HepG2 (cell line): ENCODE results near the gene TBC1D22A. TPM values are rescaled to one million over a fixed set of nuclear protein-coding genes. Genes with fewer than 3 reads are reported as not detected.

ENCODE experiments used
- ADNP ChIP-seq: sonication (generic); formaldehyde crosslinking; IDR thresholded peaks from 2 replicates; pipeline ENCODE4 v1.4.0; 2020; ENCODE audit warnings: missing genetic modification reagents
- ARID2 ChIP-seq: sonication (generic); formaldehyde crosslinking; IDR thresholded peaks from 2 replicates; pipeline ENCODE4 v1.8.1; 2022; ENCODE audit warnings: mild to moderate bottlenecking, missing genetic modification reagents, borderline replicate concordance
- CAMTA2 ChIP-seq: sonication (generic); formaldehyde crosslinking; IDR thresholded peaks from 2 replicates; pipeline ENCODE4 v1.4.0; 2020; ENCODE audit warnings: mild to moderate bottlenecking, missing genetic modification reagents, borderline replicate concordance
- E2F1 ChIP-seq: sonication (generic); formaldehyde crosslinking; IDR thresholded peaks from 2 replicates; pipeline ENCODE4 v1.5.0; 2020; ENCODE audit warnings: missing genetic modification reagents
- ETS1 ChIP-seq: sonication (generic); formaldehyde crosslinking; IDR thresholded peaks from 2 replicates; pipeline ENCODE4 v1.4.0; 2020; ENCODE audit warnings: missing genetic modification reagents
- FOXA3 ChIP-seq: IDR thresholded peaks from 2 replicates; pipeline ENCODE4 v1.6.1; 2016; ENCODE audit warnings: missing genetic modification reagents, missing compliant biosample characterization
- FOXO4 ChIP-seq: sonication (generic); formaldehyde crosslinking; conservative IDR thresholded peaks from 2 replicates; pipeline ENCODE4 v1.8.1; 2023; ENCODE audit warnings: missing genetic modification reagents
- GABPB1 ChIP-seq: IDR thresholded peaks from 2 replicates; pipeline ENCODE4 v1.6.1; 2016; ENCODE audit warnings: mild to moderate bottlenecking, missing genetic modification reagents, moderate library complexity, missing compliant biosample characterization
- KDM3A ChIP-seq: IDR thresholded peaks from 2 replicates; pipeline ENCODE4 v1.6.1; 2018; ENCODE audit warnings: low read depth, missing compliant biosample characterization
- KLF16 ChIP-seq, 2 experiments: sonication (generic) in 1 of 2; formaldehyde crosslinking in 1 of 2; IDR thresholded peaks; 2 replicates each; pipeline versions ENCODE4 v1.6.1 to v1.8.0; 2016 to 2023; ENCODE audit warnings: missing genetic modification reagents in 2 of 2, missing compliant biosample characterization in 1 of 2
- MTA3 ChIP-seq: sonication (generic); formaldehyde crosslinking; IDR thresholded peaks from 2 replicates; pipeline ENCODE4 v1.4.0; 2020; ENCODE audit warnings: missing genetic modification reagents
- NR1H2 ChIP-seq: sonication (generic); formaldehyde crosslinking; IDR thresholded peaks from 2 replicates; pipeline ENCODE4 v1.8.1; 2022; ENCODE audit warnings: low read depth, missing genetic modification reagents, borderline replicate concordance
- PHF8 ChIP-seq: sonication (generic); formaldehyde crosslinking; IDR thresholded peaks from 2 replicates; pipeline ENCODE4 v1.5.0; 2020; ENCODE audit warnings: missing genetic modification reagents
- SIX1 ChIP-seq: sonication (generic); formaldehyde crosslinking; IDR thresholded peaks from 2 replicates; pipeline ENCODE4 v1.4.0; 2020; ENCODE audit warnings: missing genetic modification reagents, borderline replicate concordance
- SKI ChIP-seq: fragments of 450-650 bp; IDR thresholded peaks from one replicate; pipeline ENCODE4 v1.6.1; 2018; ENCODE audit warnings: mild to moderate bottlenecking; ENCODE audit not compliant: partially characterized antibody
- SP140L ChIP-seq: sonication (generic); formaldehyde crosslinking; IDR thresholded peaks from 2 replicates; pipeline ENCODE4 v1.4.0; 2020; ENCODE audit warnings: missing genetic modification reagents, borderline replicate concordance
- YY1 ChIP-seq: IDR thresholded peaks from 2 replicates; pipeline ENCODE4 v1.6.1; 2011; ENCODE audit warnings: low read length, low read depth, moderate library complexity, mild to moderate bottlenecking; ENCODE audit not compliant: insufficient read depth, insufficient replicate concordance
- ZC3H13 ChIP-seq: sonication (generic); formaldehyde crosslinking; IDR thresholded peaks from 2 replicates; pipeline ENCODE4 v1.8.1; 2023; ENCODE audit warnings: mild to moderate bottlenecking, missing genetic modification reagents, moderate library complexity
- ZFP62 ChIP-seq: sonication (generic); formaldehyde crosslinking; IDR thresholded peaks from 2 replicates; pipeline ENCODE4 v1.4.0; 2020; ENCODE audit warnings: missing genetic modification reagents
- ZMAT3 ChIP-seq: sonication (generic); formaldehyde crosslinking; conservative IDR thresholded peaks from 2 replicates; pipeline ENCODE4 v1.7.0; 2021; ENCODE audit warnings: missing genetic modification reagents
- ZNF281 ChIP-seq: sonication (generic); formaldehyde crosslinking; IDR thresholded peaks from 2 replicates; pipeline ENCODE4 v1.4.0; 2020; ENCODE audit warnings: missing genetic modification reagents, borderline replicate concordance
- ZNF282 ChIP-seq: fragments of 450-650 bp; IDR thresholded peaks from 2 replicates; pipeline ENCODE4 v1.6.1; 2018; ENCODE audit not compliant: partially characterized antibody
- ZNF543 ChIP-seq: sonication (generic); formaldehyde crosslinking; IDR thresholded peaks from 2 replicates; pipeline ENCODE4 v1.4.0; 2020; ENCODE audit warnings: mild to moderate bottlenecking, missing genetic modification reagents
- ZNF773 ChIP-seq: sonication (generic); formaldehyde crosslinking; IDR thresholded peaks from 2 replicates; pipeline ENCODE4 v1.4.0; 2020; ENCODE audit warnings: missing genetic modification reagents, borderline replicate concordance
- ZNF816 ChIP-seq: sonication (generic); formaldehyde crosslinking; IDR thresholded peaks from 2 replicates; pipeline ENCODE4 v1.8.0; 2022; ENCODE audit warnings: missing genetic modification reagents, mild to moderate bottlenecking, borderline replicate concordance
- polyA plus RNA-seq, 8 experiments: library from polyadenylated mRNA; depleted of rRNA in 3 of 8; stranded (reverse) in 7 of 8; unstranded in 1 of 8; fragments of >200 nt; fragmentation: Illumina TruSeq in 4 of 8; extraction: Trizol in 4 of 8; gene quantifications; 2 replicates each; pipeline versions ENCODE4 v1.2.1 to v1.2.3, GENCODE V29; 2011 to 2016; ENCODE audit warnings: low read depth in 4 of 8, missing spikeins in 1 of 8, mixed read lengths in 1 of 8; ENCODE audit not compliant: insufficient read depth in 1 of 8
- total RNA-seq, 5 experiments: library from RNA; depleted of rRNA; stranded (reverse); fragments of >200 nt; fragmentation: Illumina TruSeq; extraction: Trizol; gene quantifications; 2 replicates each; pipeline ENCODE4 v1.2.3, GENCODE V29; 2016; ENCODE audit warnings: low read depth in 1 of 5

The TBC1D22A gene
- total and polyA plus RNA-seq, 2 of the 13 experiments (the other 11 are each of a cell fraction or from before 2014, with no cell fraction given), result 17.3 to 18.0 TPM

- TF ChIP-seq ZNF281, result no peak
- TF ChIP-seq ZMAT3 (CRISPR knock-in tag), result 0 out of 2 replicates have a peak, but pooled peaks have one; percentile 18
- TF ChIP-seq ZNF282, result no peak
- TF ChIP-seq ETS1 (CRISPR knock-in tag), result no peak
- no peak for TF ChIP-seq SP140L (CRISPR knock-in tag)
- TF ChIP-seq ADNP (CRISPR knock-in tag), result no peak
- no peak for TF ChIP-seq ZFP62 (CRISPR knock-in tag)
- TF ChIP-seq CAMTA2, result 0 out of 2 replicates have a peak, but pooled peaks have one; percentile 63
- no peak for TF ChIP-seq KLF16 (CRISPR knock-in tag; IDR thresholded peaks at IDR 0.05)
- TF ChIP-seq ZNF543 (CRISPR knock-in tag), result no peak
- no peak for TF ChIP-seq ZNF816 (CRISPR knock-in tag)
- TF ChIP-seq ZNF773, result no peak
- no peak for TF ChIP-seq FOXA3 (CRISPR knock-in tag)
- no peak for TF ChIP-seq E2F1 (CRISPR knock-in tag)
- no peak for TF ChIP-seq SIX1
- TF ChIP-seq PHF8 (CRISPR knock-in tag), result peak; percentile 36; the same call in 1 of the 2 replicates
- TF ChIP-seq YY1, result peak; percentile 11
- 0 out of 2 replicates have a peak, but pooled peaks have one; percentile 54 for TF ChIP-seq ZC3H13
- TF ChIP-seq ARID2, result no peak
- TF ChIP-seq KDM3A, result no peak
- 0 out of 2 replicates have a peak, but pooled peaks have one; percentile 48 for TF ChIP-seq NR1H2 (CRISPR knock-in tag)
- TF ChIP-seq GABPB1 (CRISPR knock-in tag), result 0 out of 2 replicates have a peak, but pooled peaks have one; percentile 16
- TF ChIP-seq SKI, result peak; percentile 42
- TF ChIP-seq FOXO4 (CRISPR knock-in tag), result no peak
- no peak for TF ChIP-seq MTA3 (CRISPR knock-in tag)
These were observed 24.3 kb upstream of the TBC1D22A start, which contains the start of gene CERK (continued) for GRCh38 chr22:46737976-46738646.
